ENCODE data around the gene ZNF436. TPM values are rescaled to one million over a fixed set of nuclear protein-coding genes. Genes with fewer than 3 reads are reported as not detected.

The ZNF436 gene
- total RNA-seq, 4 donors from 2014 or later, result 22.8 to 35.0 (median 30.2) TPM

DNA sequence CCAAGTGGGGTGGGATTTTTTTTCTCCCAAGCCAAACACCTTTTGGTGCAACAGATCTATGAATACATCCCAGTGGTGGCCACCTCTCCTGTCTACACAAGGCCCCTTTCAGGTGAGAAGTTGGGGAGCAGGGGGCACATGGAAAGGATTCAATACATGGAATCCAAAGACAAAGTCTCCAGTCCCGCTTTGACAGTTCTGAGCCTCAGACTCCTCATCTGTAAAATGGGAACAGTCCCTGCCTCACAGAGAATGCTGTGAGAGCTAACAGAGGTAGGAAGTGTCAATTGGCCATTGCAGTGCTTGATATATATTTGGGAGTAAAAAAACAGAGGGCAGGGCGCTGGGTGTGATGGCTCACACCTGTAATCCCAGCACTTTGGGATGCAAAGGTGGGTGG lies 26.7 kb upstream of the ZNF436 start:
- DNase-seq (ENCODE audit: low spot score in 2 of 2), result no peak
- TF ChIP-seq, protein P1, sequence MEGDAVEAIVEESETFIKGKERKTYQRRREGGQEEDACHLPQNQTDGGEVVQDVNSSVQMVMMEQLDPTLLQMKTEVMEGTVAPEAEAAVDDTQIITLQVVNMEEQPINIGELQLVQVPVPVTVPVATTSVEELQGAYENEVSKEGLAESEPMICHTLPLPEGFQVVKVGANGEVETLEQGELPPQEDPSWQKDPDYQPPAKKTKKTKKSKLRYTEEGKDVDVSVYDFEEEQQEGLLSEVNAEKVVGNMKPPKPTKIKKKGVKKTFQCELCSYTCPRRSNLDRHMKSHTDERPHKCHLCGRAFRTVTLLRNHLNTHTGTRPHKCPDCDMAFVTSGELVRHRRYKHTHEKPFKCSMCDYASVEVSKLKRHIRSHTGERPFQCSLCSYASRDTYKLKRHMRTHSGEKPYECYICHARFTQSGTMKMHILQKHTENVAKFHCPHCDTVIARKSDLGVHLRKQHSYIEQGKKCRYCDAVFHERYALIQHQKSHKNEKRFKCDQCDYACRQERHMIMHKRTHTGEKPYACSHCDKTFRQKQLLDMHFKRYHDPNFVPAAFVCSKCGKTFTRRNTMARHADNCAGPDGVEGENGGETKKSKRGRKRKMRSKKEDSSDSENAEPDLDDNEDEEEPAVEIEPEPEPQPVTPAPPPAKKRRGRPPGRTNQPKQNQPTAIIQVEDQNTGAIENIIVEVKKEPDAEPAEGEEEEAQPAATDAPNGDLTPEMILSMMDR (IDR thresholded peaks at IDR 0.05), result no peak
- no peak for TF ChIP-seq POLR2A (IDR thresholded peaks at IDR 0.05)
- no peak for TF ChIP-seq EP300 (IDR thresholded peaks at IDR 0.05)
- WGBS, 2 donors, result 89 to 93% methylated on average over 2 of the region's 2 CpGs
- peak overlapping the region in 1 of 4 donors; percentile 85 for H3K27ac ChIP-seq
- H3K4me3 ChIP-seq, result no peak overlapping the region
- no peaks in the 10 kb centered on the region for H3K9me3 ChIP-seq
- no peaks in the 10 kb centered on the region for H3K27me3 ChIP-seq
- peaks cover 0 to 14% (median 0%) of the 10 kb centered on the region in 3 donors for H3K36me3 ChIP-seq
- peaks cover 0 to 34% (median 14%) of the 10 kb centered on the region in 4 donors for H3K4me1 ChIP-seq

DNA sequence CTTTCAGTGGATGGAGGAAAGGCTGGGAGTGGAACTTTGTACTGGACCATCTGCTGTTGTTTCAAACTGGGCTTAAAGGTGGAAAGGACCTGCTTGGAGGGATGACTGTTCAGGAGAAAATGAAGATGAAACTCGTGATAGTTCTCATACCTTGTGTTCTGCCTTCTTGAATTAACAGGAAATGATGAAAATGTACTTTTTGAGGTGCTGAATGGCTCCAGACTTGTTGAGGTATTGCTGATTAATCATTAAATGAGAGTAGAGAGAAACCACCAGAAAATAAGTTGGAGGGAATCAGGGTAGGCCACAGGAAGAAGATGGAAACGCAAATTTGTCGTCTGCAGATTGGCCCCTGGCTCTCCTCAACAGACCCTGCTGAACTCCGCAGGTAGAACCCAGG lies 26.2 kb upstream of the ZNF436 start:
- Histone ChIP-seq H3K27me3 (no peaks in the 10 kb centered on the region), H3K27ac (peak overlapping the region in 2 of 4 donors; percentile 43 to 85), H3K4me1 (peaks cover 0 to 28% (median 14%) of the 10 kb centered on the region in 4 donors), H3K9me3 (no peaks in the 10 kb centered on the region), H3K36me3 (peaks cover 0 to 14% (median 0%) of the 10 kb centered on the region in 3 donors), H3K4me3 (no peak overlapping the region)
- WGBS, 2 donors, result 88 to 94% methylated on average over 4 of the region's 4 CpGs
- no peak for DNase-seq (ENCODE audit: low spot score in 2 of 2)
- TF ChIP-seq EP300 (IDR thresholded peaks at IDR 0.05), result no peak
- TF ChIP-seq, protein P1 (IDR thresholded peaks at IDR 0.05), result no peak

DNA sequence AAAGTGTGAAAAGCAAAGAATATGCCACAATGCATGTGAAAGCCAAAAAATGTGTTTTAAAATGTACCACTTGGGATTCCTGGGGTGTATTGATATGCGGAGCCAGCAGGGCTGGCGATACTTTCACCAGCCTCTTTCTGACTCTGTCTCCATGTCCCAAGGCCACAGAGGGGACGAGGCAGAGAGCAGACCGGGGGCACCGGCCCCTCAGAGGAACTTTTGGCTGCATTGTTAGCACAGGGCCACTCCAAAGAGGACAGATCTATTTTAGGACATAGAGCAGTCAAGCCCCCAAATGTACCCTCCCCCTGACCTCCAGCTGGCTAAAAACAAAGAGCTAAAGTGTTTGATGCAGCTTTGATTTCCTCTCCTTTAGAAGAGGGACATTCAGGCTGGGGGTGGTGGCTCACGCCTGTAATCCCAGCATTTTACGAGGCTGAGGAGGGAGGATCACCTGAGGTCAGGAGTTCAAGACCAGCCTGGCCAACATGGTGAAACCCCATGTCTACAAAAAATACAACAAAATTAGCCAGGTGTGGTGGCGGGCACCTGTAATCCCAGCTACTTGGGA lies 25.6 kb upstream of the ZNF436 start:
- Histone ChIP-seq H3K27me3 (no peaks in the 10 kb centered on the region), H3K36me3 (peaks cover 0 to 14% (median 0%) of the 10 kb centered on the region in 3 donors), H3K4me1 (peaks cover 0 to 29% (median 14%) of the 10 kb centered on the region in 4 donors), H3K27ac (peak overlapping the region in 3 of 4 donors; percentile 43 to 90 (median 85)), H3K4me3 (no peak overlapping the region), H3K9me3 (no peaks in the 10 kb centered on the region)
- TF ChIP-seq POLR2A (IDR thresholded peaks at IDR 0.05) (no peak), EP300 (IDR thresholded peaks at IDR 0.05) (no peak)
- TF ChIP-seq, protein P1 (IDR thresholded peaks at IDR 0.05), result no peak
- DNase-seq (ENCODE audit: low spot score in 2 of 2), result no peak
- WGBS, 2 donors, result 26 to 28% methylated on average over 8 of the region's 8 CpGs

DNA sequence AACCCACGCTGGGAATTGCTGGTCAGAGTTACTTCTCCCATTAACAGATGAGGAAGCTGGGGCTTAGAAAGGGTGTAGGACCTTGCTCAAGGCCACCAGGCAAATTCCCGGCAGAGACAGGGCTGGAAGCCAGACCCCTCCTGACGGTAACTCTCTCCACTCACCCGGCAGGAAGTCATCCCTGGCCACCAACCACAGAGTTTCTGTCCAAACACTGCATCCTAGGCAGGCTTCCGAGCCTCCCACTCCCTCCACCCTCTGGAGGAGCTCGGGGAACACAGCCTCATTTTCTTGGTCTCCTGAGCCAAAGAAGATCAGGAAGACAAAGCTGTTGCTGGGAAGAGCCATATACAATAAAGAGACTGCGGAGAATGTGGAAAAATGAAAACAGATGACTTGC lies 25.0 kb upstream of the ZNF436 start:
- Histone ChIP-seq H3K27me3 (no peaks in the 10 kb centered on the region), H3K4me1 (peaks cover 0 to 29% (median 14%) of the 10 kb centered on the region in 4 donors), H3K27ac (peak overlapping the region in 3 of 4 donors; percentile 66 to 90 (median 85)), H3K4me3 (no peak overlapping the region), H3K36me3 (peaks cover 0 to 14% (median 0%) of the 10 kb centered on the region in 3 donors), H3K9me3 (no peaks in the 10 kb centered on the region)
- TF ChIP-seq POLR2A (IDR thresholded peaks at IDR 0.05) (no peak), EP300 (IDR thresholded peaks at IDR 0.05) (peak in 1 of 2 donors; percentile 72)
- TF ChIP-seq, protein P1 (IDR thresholded peaks at IDR 0.05), result no peak
- 19 to 20% methylated on average over 7 of the region's 7 CpGs for WGBS, 2 donors
- peak; percentile 47 to 69 for DNase-seq (ENCODE audit: low spot score in 2 of 2)

DNA sequence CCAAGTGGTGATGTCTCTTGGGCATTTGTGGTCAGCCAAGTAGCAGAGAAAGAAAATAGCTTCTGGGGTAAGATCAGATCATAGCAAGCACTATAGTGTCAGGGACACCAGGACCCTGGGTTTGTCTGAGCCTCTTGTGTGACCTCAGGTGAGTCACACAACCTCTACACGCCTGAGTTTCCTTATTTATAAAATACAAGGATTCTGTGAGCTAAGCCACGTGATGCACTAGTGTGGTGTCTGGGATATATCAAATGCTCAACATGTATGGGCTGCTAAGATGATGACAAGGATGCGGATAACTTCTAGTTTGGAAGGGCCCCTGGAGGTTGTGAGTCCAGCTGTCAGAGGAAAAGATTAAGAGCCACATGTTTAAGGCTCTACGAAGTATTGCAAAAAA lies 24.5 kb upstream of the ZNF436 start:
- Histone ChIP-seq H3K27ac (peak overlapping the region in 3 of 4 donors; percentile 66 to 90 (median 85)), H3K27me3 (no peaks in the 10 kb centered on the region), H3K4me3 (no peak overlapping the region), H3K36me3 (peaks cover 0 to 12% (median 0%) of the 10 kb centered on the region in 3 donors), H3K4me1 (peaks cover 0 to 29% (median 14%) of the 10 kb centered on the region in 4 donors), H3K9me3 (no peaks in the 10 kb centered on the region)
- WGBS, 2 donors, result 56 to 76% methylated on average over 4 of the region's 4 CpGs
- TF ChIP-seq POLR2A (IDR thresholded peaks at IDR 0.05), result no peak
- no peak for TF ChIP-seq EP300 (IDR thresholded peaks at IDR 0.05)
- TF ChIP-seq, protein P1 (IDR thresholded peaks at IDR 0.05), result no peak
- no peak for DNase-seq (ENCODE audit: low spot score in 2 of 2)
